Measurements from ENCODE around the gene PCMTD2.

Gene PCMTD2

GRCh38 chr20:64261138-64261537 lies 5.6 kb downstream of the PCMTD2 start:
- Histone ChIP-seq H3K4me2 (ENCODE audit: low read length) (no peak overlapping the region), H3K4me1 (ENCODE audit: control insufficient read depth, low read length) (peaks cover 12% of the 10 kb centered on the region), H3K4me3 (ENCODE audit: low read length) (no peak overlapping the region), H3K9me2 (replicated peaks; ENCODE audit: control insufficient read depth, low read length) (no peaks in the 10 kb centered on the region), H3K36me3 (ENCODE audit: control insufficient read depth, low read length) (peaks cover 34% of the 10 kb centered on the region), H3K27ac (ENCODE audit: low read depth, low read length) (no peak overlapping the region), H3K79me2 (ENCODE audit: control insufficient read depth, low read length) (peaks cover 58% of the 10 kb centered on the region), H3K9me3 (ENCODE audit: control insufficient read depth, insufficient read depth, low read length) (no peaks in the 10 kb centered on the region), H3F3A (ENCODE audit: control insufficient read depth, insufficient read depth) (no peaks in the 10 kb centered on the region), H4K20me1 (ENCODE audit: control insufficient read depth, insufficient read depth, low read depth, low read length) (no peaks in the 10 kb centered on the region), H3K27me3 (ENCODE audit: control insufficient read depth, low read length) (no peaks in the 10 kb centered on the region)
- TF ChIP-seq EZH2phosphoT487 (IDR thresholded peaks at IDR 0.05; ENCODE audit: borderline replicate concordance, low read length) (no peak), CTCF (IDR thresholded peaks at IDR 0.05; ENCODE audit: low read depth, low read length, poor library complexity, severe bottlenecking) (no peak)

- peaks cover 29% of the 10 kb centered on the region for H3K79me2 ChIP-seq (ENCODE audit: control insufficient read depth, low read length)
- H3K4me2 ChIP-seq (ENCODE audit: low read length), result no peak overlapping the region
- no peaks in the 10 kb centered on the region for H3K9me2 ChIP-seq (replicated peaks; ENCODE audit: control insufficient read depth, low read length)
- no peaks in the 10 kb centered on the region for H3K27me3 ChIP-seq (ENCODE audit: control insufficient read depth, low read length)
- H3K9me3 ChIP-seq (ENCODE audit: control insufficient read depth, insufficient read depth, low read length), result no peaks in the 10 kb centered on the region
- TF ChIP-seq CTCF (IDR thresholded peaks at IDR 0.05; ENCODE audit: low read depth, low read length, poor library complexity, severe bottlenecking), result no peak
- TF ChIP-seq EZH2phosphoT487 (IDR thresholded peaks at IDR 0.05; ENCODE audit: borderline replicate concordance, low read length), result no peak
- no peaks in the 10 kb centered on the region for H3K4me1 ChIP-seq (ENCODE audit: control insufficient read depth, low read length)
- no peaks in the 10 kb centered on the region for H4K20me1 ChIP-seq (ENCODE audit: control insufficient read depth, insufficient read depth, low read depth, low read length)
- no peak overlapping the region for H3K4me3 ChIP-seq (ENCODE audit: low read length)
- H3K27ac ChIP-seq (ENCODE audit: low read depth, low read length), result no peak overlapping the region
- H3F3A ChIP-seq (ENCODE audit: control insufficient read depth, insufficient read depth), result no peaks in the 10 kb centered on the region
- H3K36me3 ChIP-seq (ENCODE audit: control insufficient read depth, low read length), result peaks cover 51% of the 10 kb centered on the region
Observed at GRCh38 chr20:64264091-64264490, 8.5 kb downstream of the PCMTD2 start.

- Histone ChIP-seq H3K9me3 (ENCODE audit: control insufficient read depth, insufficient read depth, low read length) (peaks cover 1% of the 10 kb centered on the region; the same call in 1 of the 2 replicates), H3K9me2 (replicated peaks; ENCODE audit: control insufficient read depth, low read length) (no peaks in the 10 kb centered on the region), H3K27me3 (ENCODE audit: control insufficient read depth, low read length) (no peaks in the 10 kb centered on the region), H3K4me2 (ENCODE audit: low read length) (no peak overlapping the region), H3K4me3 (ENCODE audit: low read length) (no peak overlapping the region), H3K79me2 (ENCODE audit: control insufficient read depth, low read length) (peaks cover 24% of the 10 kb centered on the region), H3K36me3 (ENCODE audit: control insufficient read depth, low read length) (peaks cover 55% of the 10 kb centered on the region), H3K4me1 (ENCODE audit: control insufficient read depth, low read length) (no peaks in the 10 kb centered on the region), H3K27ac (ENCODE audit: low read depth, low read length) (no peak overlapping the region), H3F3A (ENCODE audit: control insufficient read depth, insufficient read depth) (no peaks in the 10 kb centered on the region), H4K20me1 (ENCODE audit: control insufficient read depth, insufficient read depth, low read depth, low read length) (no peaks in the 10 kb centered on the region)
- TF ChIP-seq CTCF (IDR thresholded peaks at IDR 0.05; ENCODE audit: low read depth, low read length, poor library complexity, severe bottlenecking) (no peak), EZH2phosphoT487 (IDR thresholded peaks at IDR 0.05; ENCODE audit: borderline replicate concordance, low read length) (no peak)
Observed at GRCh38 chr20:64265201-64265600, 9.7 kb downstream of the PCMTD2 start.

Measured in DOHH2 (cell line).